Keratinocyte (primary cell): ENCODE results near the gene LRRTM2. TPM values are rescaled to one million over a fixed set of nuclear protein-coding genes. Genes with fewer than 3 reads are reported as not detected.

Source experiments
- DNase-seq: peaks from one replicate; pipeline ENCODE4 v3.0.0-alpha.2; 2011; ENCODE audit warnings: low read depth, missing footprints, low spot score
- FAIRE-seq: peaks from 2 replicates; lab custom pipeline; 2011; peaks lifted over from hg19 to GRCh38; lab: Jason Lieb, UNC
- H2AFZ ChIP-seq: 2 replicates; pipeline ENCODE4 v1.6.0; 2012; ENCODE audit warnings: low read length, control low read depth, inconsistent platforms; ENCODE audit not compliant: control insufficient read depth
- H3K27ac ChIP-seq: 2 replicates; pipeline ENCODE4 v1.5.1; 2011; ENCODE audit warnings: low read length; ENCODE audit not compliant: control insufficient read depth, insufficient read depth
- H3K27me3 ChIP-seq: 3 replicates; pipeline ENCODE4 v1.6.0; 2011; ENCODE audit warnings: low read length; ENCODE audit not compliant: control insufficient read depth, insufficient read depth; ENCODE audit errors: extremely low read depth
- H3K36me3 ChIP-seq, 2 experiments: 2 replicates in 1 of 2; 3 replicates in 1 of 2; pipeline ENCODE4 v1.5.1; 2011; ENCODE audit warnings: low read length in 2 of 2, mild to moderate bottlenecking in 1 of 2; ENCODE audit not compliant: control insufficient read depth in 2 of 2, insufficient read depth in 2 of 2; ENCODE audit errors: extremely low read depth in 1 of 2
- H3K4me1 ChIP-seq: 3 replicates; pipeline ENCODE4 v1.5.1; 2011; ENCODE audit warnings: low read length; ENCODE audit not compliant: control insufficient read depth, insufficient read depth; ENCODE audit errors: extremely low read depth
- H3K4me2 ChIP-seq: 3 replicates; pipeline ENCODE4 v1.6.0; 2011; ENCODE audit warnings: low read depth, low read length; ENCODE audit not compliant: control insufficient read depth, insufficient read depth; ENCODE audit errors: extremely low read depth
- H3K4me3 ChIP-seq, 3 experiments: fragments of 200-600 bp in 1 of 3; sonication (generic) in 1 of 3; 2 replicates in 2 of 3; 3 replicates in 1 of 3; pipeline ENCODE4 v1.5.1; 2011 to 2016; ENCODE audit warnings: low read length in 3 of 3, mild to moderate bottlenecking in 3 of 3, control low read depth in 2 of 3, inconsistent platforms in 1 of 3, low read depth in 1 of 3, mixed read lengths in 1 of 3, mixed run types in 1 of 3, moderate library complexity in 1 of 3; ENCODE audit not compliant: control insufficient read depth in 2 of 3, insufficient read depth in 2 of 3; ENCODE audit errors: extremely low read depth in 1 of 3
- H3K79me2 ChIP-seq: 2 replicates; pipeline ENCODE4 v1.6.0; 2012; ENCODE audit warnings: low read length; ENCODE audit not compliant: control insufficient read depth, insufficient read depth
- H3K9ac ChIP-seq: 3 replicates; pipeline ENCODE4 v1.6.0; 2011; ENCODE audit warnings: low read length; ENCODE audit not compliant: control insufficient read depth, insufficient read depth; ENCODE audit errors: extremely low read depth
- H3K9me1 ChIP-seq: 3 replicates; pipeline ENCODE4 v1.6.0; 2011; ENCODE audit warnings: low read length; ENCODE audit not compliant: control insufficient read depth, insufficient read depth; ENCODE audit errors: extremely low read depth
- H3K9me3 ChIP-seq: 2 replicates; pipeline ENCODE4 v1.5.1; 2012; ENCODE audit warnings: low read depth, low read length; ENCODE audit not compliant: control insufficient read depth
- H4K20me1 ChIP-seq: 3 replicates; pipeline ENCODE4 v1.6.0; 2011; ENCODE audit warnings: low read length; ENCODE audit not compliant: control insufficient read depth, insufficient read depth; ENCODE audit errors: extremely low read depth
- EZH2 ChIP-seq: IDR thresholded peaks from one replicate; pipeline ENCODE4 v1.6.1; 2012; ENCODE audit warnings: inconsistent platforms, mild to moderate bottlenecking, low read length, moderate library complexity
- dilution Hi-C: fragments of 300-500 bp; cut with MboI; formaldehyde crosslinking; loops from one replicate; pipeline ENCODE4 v1.7.0; 2020; ENCODE audit warnings: low sequenced_read_pairs; ENCODE audit not compliant: extremely low pct_ligation_motif_present
- polyA plus RNA-seq, 5 experiments: library from polyadenylated mRNA; depleted of rRNA in 3 of 5; stranded (reverse) in 3 of 5; stranded (forward) in 1 of 5; unstranded in 1 of 5; fragments of >200 nt; gene quantifications; 1 replicate in 1 of 5; 2 replicates in 3 of 5; 3 replicates in 1 of 5; pipeline versions ENCODE4 v1.2.1 to v1.2.3, GENCODE V29; 2011 to 2012; ENCODE audit warnings: missing spikeins in 2 of 5, low read depth in 1 of 5, low replicate concordance in 1 of 5
- TF ChIP-seq, protein P1 (sequence below), 3 experiments: IDR thresholded peaks in 1 of 3; conservative IDR thresholded peaks in 1 of 3; optimal IDR thresholded peaks in 1 of 3; 2 replicates in 2 of 3; 3 replicates in 1 of 3; pipeline versions ENCODE3 to v1.5.1; 2011; ENCODE audit warnings: low read length in 3 of 3, mild to moderate bottlenecking in 3 of 3, moderate library complexity in 2 of 3, control low read depth in 1 of 3, inconsistent platforms in 1 of 3; ENCODE audit not compliant: insufficient read depth in 2 of 3; ENCODE audit errors: extremely low read depth in 1 of 3

The LRRTM2 gene
- polyA plus RNA-seq, 1 donor (not counting 4 experiments of a cell fraction or from before 2014, with no cell fraction given): not detected

DNA sequence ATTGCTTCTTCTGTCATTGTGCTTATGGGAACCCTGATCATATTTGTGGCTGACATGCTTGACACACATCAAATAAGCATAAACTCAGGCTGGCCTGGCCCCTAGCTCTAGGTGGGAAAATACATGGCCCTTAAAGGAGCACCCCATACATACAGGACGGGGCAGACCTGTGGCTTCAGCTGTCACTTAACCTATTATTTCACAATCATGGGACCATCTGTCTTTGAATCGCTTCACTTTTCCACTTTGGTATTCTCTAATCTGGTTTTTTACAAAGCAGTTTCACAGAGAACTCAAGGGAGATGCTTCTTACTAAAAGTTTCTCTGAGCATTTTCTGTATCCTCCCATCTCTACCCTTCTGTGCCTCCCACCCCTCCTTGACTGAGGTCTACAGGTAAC lies 34.6 kb upstream of the LRRTM2 start:
- H3K4me1 ChIP-seq: peaks cover 7% of the 10 kb centered on the region
- peaks cover 2% of the 10 kb centered on the region for H3K79me2 ChIP-seq
- no peak overlapping the region for H3K9ac ChIP-seq
- DNase-seq (no peak), FAIRE-seq (no peak)
- peaks cover 10% of the 10 kb centered on the region for H3K9me1 ChIP-seq
- no peak overlapping the region for H3K4me2 ChIP-seq
- no peak for TF ChIP-seq EZH2
- TF ChIP-seq, protein P1, sequence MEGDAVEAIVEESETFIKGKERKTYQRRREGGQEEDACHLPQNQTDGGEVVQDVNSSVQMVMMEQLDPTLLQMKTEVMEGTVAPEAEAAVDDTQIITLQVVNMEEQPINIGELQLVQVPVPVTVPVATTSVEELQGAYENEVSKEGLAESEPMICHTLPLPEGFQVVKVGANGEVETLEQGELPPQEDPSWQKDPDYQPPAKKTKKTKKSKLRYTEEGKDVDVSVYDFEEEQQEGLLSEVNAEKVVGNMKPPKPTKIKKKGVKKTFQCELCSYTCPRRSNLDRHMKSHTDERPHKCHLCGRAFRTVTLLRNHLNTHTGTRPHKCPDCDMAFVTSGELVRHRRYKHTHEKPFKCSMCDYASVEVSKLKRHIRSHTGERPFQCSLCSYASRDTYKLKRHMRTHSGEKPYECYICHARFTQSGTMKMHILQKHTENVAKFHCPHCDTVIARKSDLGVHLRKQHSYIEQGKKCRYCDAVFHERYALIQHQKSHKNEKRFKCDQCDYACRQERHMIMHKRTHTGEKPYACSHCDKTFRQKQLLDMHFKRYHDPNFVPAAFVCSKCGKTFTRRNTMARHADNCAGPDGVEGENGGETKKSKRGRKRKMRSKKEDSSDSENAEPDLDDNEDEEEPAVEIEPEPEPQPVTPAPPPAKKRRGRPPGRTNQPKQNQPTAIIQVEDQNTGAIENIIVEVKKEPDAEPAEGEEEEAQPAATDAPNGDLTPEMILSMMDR (optimal IDR thresholded peaks at IDR 0.05 in 1 of 3, IDR thresholded peaks at IDR 0.05 in 1 of 3, conservative IDR thresholded peaks at IDR 0.05 in 1 of 3; ENCODE audit: extremely low read depth in 1 of 3, insufficient read depth in 2 of 3, low read length in 3 of 3): no peak
- dilution Hi-C loops: no loop called here
- no peaks in the 10 kb centered on the region for H3K27me3 ChIP-seq
- H2AFZ ChIP-seq: no peak overlapping the region
- H3K27ac ChIP-seq: no peak overlapping the region
- H3K4me3 ChIP-seq: no peak overlapping the region
- peaks cover 17 to 24% of the 10 kb centered on the region in 2 experiments for H3K36me3 ChIP-seq
- H3K9me3 ChIP-seq: no peaks in the 10 kb centered on the region
- no peaks in the 10 kb centered on the region for H4K20me1 ChIP-seq

DNA sequence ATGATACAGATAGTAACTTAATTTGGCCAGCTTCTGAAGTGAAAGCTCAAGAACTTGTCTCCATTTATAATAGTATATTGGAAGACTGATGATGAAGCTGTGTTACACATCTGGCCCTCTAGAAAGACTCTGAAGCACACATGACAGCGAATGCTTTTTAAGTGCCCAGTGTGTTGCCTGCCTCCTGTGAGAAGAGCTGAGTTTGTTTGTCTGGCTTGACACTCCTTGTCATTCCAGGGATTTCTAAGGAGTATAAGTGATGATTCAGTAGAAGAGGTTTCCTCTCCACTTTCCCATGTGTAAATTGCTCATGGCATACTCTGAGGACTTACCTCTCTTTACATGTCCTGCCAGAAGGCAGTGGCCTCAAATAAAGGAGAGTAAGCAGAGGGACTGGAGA lies 30.4 kb upstream of the LRRTM2 start:
- H3K4me1 ChIP-seq: peaks cover 18% of the 10 kb centered on the region
- DNase-seq: no peak
- H3K9me1 ChIP-seq: peaks cover 7% of the 10 kb centered on the region
- dilution Hi-C loops: no loop called here
- H3K9ac ChIP-seq: no peak overlapping the region
- FAIRE-seq: peak; percentile 60
- peaks cover 24 to 26% of the 10 kb centered on the region in 2 experiments for H3K36me3 ChIP-seq
- TF ChIP-seq EZH2: no peak
- TF ChIP-seq, protein P1 (optimal IDR thresholded peaks at IDR 0.05 in 1 of 3, IDR thresholded peaks at IDR 0.05 in 1 of 3, conservative IDR thresholded peaks at IDR 0.05 in 1 of 3; ENCODE audit: extremely low read depth in 1 of 3, insufficient read depth in 2 of 3, low read length in 3 of 3): no peak
- H3K9me3 ChIP-seq: no peaks in the 10 kb centered on the region
- H3K4me2 ChIP-seq: no peak overlapping the region
- no peak overlapping the region for H3K27ac ChIP-seq
- no peaks in the 10 kb centered on the region for H4K20me1 ChIP-seq
- no peak overlapping the region for H3K4me3 ChIP-seq
- no peak overlapping the region for H2AFZ ChIP-seq
- peaks cover 2% of the 10 kb centered on the region for H3K79me2 ChIP-seq
- no peaks in the 10 kb centered on the region for H3K27me3 ChIP-seq
